Measurements from ENCODE around the gene CDH23. TPM values are rescaled to one million over a fixed set of nuclear protein-coding genes. Genes with fewer than 3 reads are reported as not detected.
A peak's percentile ranks its signal among the peaks of the same experiment; 100 is the strongest.

Gene CDH23
- total and polyA plus RNA-seq, 2 of the 8 experiments (the other 6 are each of a cell fraction or from before 2014, with no cell fraction given): 1.9 to 4.9 TPM

GRCh38 chr10:71478173-71478572 is 81.5 kb downstream of the CDH23 start:
- H2BK120ac ChIP-seq (replicated peaks; ENCODE audit: low read depth, low read length): no peak overlapping the region
- H3K79me2 ChIP-seq (ENCODE audit: control insufficient read depth in 1 of 2, insufficient read depth in 2 of 2, low read length in 2 of 2): no peaks in the 10 kb centered on the region
- FAIRE-seq: no peak
- H3K4ac ChIP-seq (replicated peaks; ENCODE audit: insufficient read length, low read depth, low read length): no peak overlapping the region
- H3K4me2 ChIP-seq (ENCODE audit: insufficient read depth in 1 of 2, low read depth in 2 of 2, low read length in 2 of 2): no peak overlapping the region
- H2AK5ac ChIP-seq (ENCODE audit: low read depth, low read length): no peak overlapping the region
- H3K9ac ChIP-seq (replicated peaks in 1 of 4; ENCODE audit: extremely low read depth in 1 of 4, low read depth in 3 of 4, low read length in 3 of 4): no peak overlapping the region
- CTCF ChIA-PET (ENCODE audit: partially characterized antibody): interaction anchor here (1.0 to 1.9 kb wide), 5 partner anchors 9 to 230 kb away, joined by 3 to 6 read pairs (median 4); no protein-coding TSS in a partner anchor
- no peak overlapping the region for H2BK5ac ChIP-seq (ENCODE audit: low read depth, low read length)
- H3K14ac ChIP-seq (ENCODE audit: insufficient read length): no peak overlapping the region
- H3K23me2 ChIP-seq (ENCODE audit: low read depth, low read length): no peaks in the 10 kb centered on the region; the same call in 1 of the 2 replicates
- H3K79me1 ChIP-seq (ENCODE audit: low read depth, low read length): no peaks in the 10 kb centered on the region
- H4K91ac ChIP-seq (replicated peaks; ENCODE audit: insufficient read length, low read length): no peak overlapping the region
- no peak overlapping the region for H3K18ac ChIP-seq (ENCODE audit: extremely low read depth, low read length)
- H3K4me3 ChIP-seq (ENCODE audit: extremely low read depth in 1 of 4, insufficient read depth in 2 of 4, low read depth in 3 of 4, low read length in 4 of 4): no peak overlapping the region
- no peaks in the 10 kb centered on the region for H4K20me1 ChIP-seq (replicated peaks in 1 of 2; ENCODE audit: control insufficient read depth in 1 of 2, insufficient read depth in 2 of 2, low read length in 2 of 2)
- H3K56ac ChIP-seq (replicated peaks; ENCODE audit: insufficient read length, low read depth, low read length): no peak overlapping the region
- POLR2A ChIA-PET (ENCODE audit: partially characterized antibody): no interaction called here
- no peaks in the 10 kb centered on the region for H3K9me3 ChIP-seq (ENCODE audit: insufficient read depth in 2 of 2, low read depth in 1 of 2, low read length in 1 of 2)
- peaks cover 0 to 14% (median 6%) of the 10 kb centered on the region in 4 experiments; a peak in 6 of 7 replicates for H3K4me1 ChIP-seq (replicated peaks in 1 of 4; ENCODE audit: control insufficient read depth in 3 of 4, insufficient read depth in 4 of 4, low read length in 3 of 4)
- H2BK20ac ChIP-seq (ENCODE audit: low read length): no peak overlapping the region
- no peak overlapping the region for H3K23ac ChIP-seq (ENCODE audit: insufficient read length)
- no peak overlapping the region for H4K8ac ChIP-seq (ENCODE audit: extremely low read depth, insufficient read depth, low read length)
- no peak overlapping the region for H2AFZ ChIP-seq (ENCODE audit: low read length)
- H3K27ac ChIP-seq (ENCODE audit: low read depth, low read length): no peak overlapping the region
- no peak for DNase-seq (ENCODE audit: low read depth in 1 of 2, low spot score in 2 of 2)
- no peak overlapping the region for H4K5ac ChIP-seq (ENCODE audit: insufficient read length, low read depth, low read length)
- H3K36me3 ChIP-seq (ENCODE audit: control insufficient read depth in 2 of 4, insufficient read depth in 4 of 4, low read length in 3 of 4): no peaks in the 10 kb centered on the region
- no peaks in the 10 kb centered on the region for H3K27me3 ChIP-seq (replicated peaks in 1 of 4; ENCODE audit: control insufficient read depth in 3 of 4, extremely low read depth in 1 of 4, insufficient read depth in 3 of 4, low read length in 3 of 4)
- no peak overlapping the region for H2BK12ac ChIP-seq (ENCODE audit: low read depth, low read length)
- no peak overlapping the region for H2BK15ac ChIP-seq (ENCODE audit: low read length)
- WGBS, 2 experiments (ENCODE audit: extremely low coverage in 1 of 2, insufficient coverage in 1 of 2, insufficient read length in 1 of 2, insufficient replicate concordance in 2 of 2, low coverage in 1 of 2, low lambda C conversion rate in 2 of 2, missing lambda C conversion rate in 1 of 2): 83% methylated on average over 3 of the region's 3 CpGs; no CpG with 5 or more reads in 1 of the 2 experiments
- TF ChIP-seq BCL11A (IDR thresholded peaks at IDR 0.05; ENCODE audit: low read depth in 2 of 2, low read length in 2 of 2) (no peak), KDM1A (IDR thresholded peaks at IDR 0.05; ENCODE audit: borderline replicate concordance, low read length) (peak; percentile 51; the same call in 1 of the 2 replicates), RFX5 (IDR thresholded peaks at IDR 0.05; ENCODE audit: borderline replicate concordance, low read depth, low read length) (no peak), SP4 (IDR thresholded peaks at IDR 0.05; ENCODE audit: low read length) (no peak), POLR2A (IDR thresholded peaks at IDR 0.05; ENCODE audit: control extremely low read depth in 1 of 2, low read depth in 2 of 2, low read length in 2 of 2) (no peak)
